ENCODE results near the gene PPP1R3A. TPM values are rescaled to one million over a fixed set of nuclear protein-coding genes. Genes with fewer than 3 reads are reported as not detected.

Gene PPP1R3A
- 0.07 TPM in 1 of 3 replicates, not detected in the others for total RNA-seq (2021)
- Bru-seq, nascent RNA = percentile 5 among the genes with signal in this experiment
- long read RNA-seq, experiment 1 = 0 reads
- long read RNA-seq, experiment 2 = 0 reads
- long read RNA-seq, experiment 3 = 0 reads

DNA sequence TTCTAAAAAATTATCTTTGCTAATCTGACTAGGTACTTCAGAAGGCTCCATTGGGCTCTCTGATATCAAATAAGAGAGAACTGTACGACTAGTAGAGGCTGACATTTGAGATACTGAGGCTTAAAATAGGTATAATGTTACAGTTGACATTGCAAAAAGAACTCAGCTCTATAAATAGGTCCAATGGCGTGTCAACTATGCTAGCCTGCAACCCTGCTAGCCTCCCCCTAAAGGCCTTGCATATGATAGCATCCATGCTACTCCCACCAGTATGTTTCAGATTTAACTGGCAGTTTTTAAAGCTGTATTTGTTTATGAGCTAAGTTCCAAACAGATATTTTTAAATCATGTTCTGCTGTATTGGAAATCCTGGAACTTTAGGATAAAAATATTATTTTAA, at the start of gene PPP1R3A:
Gene PPP1R3A, minus strand, starts transcription at position 64 of the 400 bp plus-strand sequence. Its CDS starts 13 bp downstream, at position 51.
- no peaks in the 10 kb centered on the region for H3K36me3 Mint-ChIP-seq
- no peak for DNase-seq (ENCODE audit: low spot score)
- no peaks in the 10 kb centered on the region for H3K9me3 Mint-ChIP-seq
- no peaks in the 10 kb centered on the region for H3K27me3 Mint-ChIP-seq (ENCODE audit: low read depth)
- no peak for TF ChIP-seq IRF2 (CRISPR knock-in tag; IDR thresholded peaks at IDR 0.05; ENCODE audit: borderline replicate concordance, low read depth)
- H3K4me1 Mint-ChIP-seq = peaks cover 13% of the 10 kb centered on the region
- no peak within 1 kb of the TSS for H3K27ac Mint-ChIP-seq
- ATAC-seq = peak; percentile 84
- ChIA-PET POLR2A (no interaction called here), CTCF (interaction anchor here (0.9 kb wide), 1 partner anchor 93 kb away, joined by 3 read pairs; no protein-coding TSS in a partner anchor)
- H3K4me3 Mint-ChIP-seq = no peak within 1 kb of the TSS

GRCh38 chr7:113963356-113963755, 44.5 kb upstream of the PPP1R3A start:
- ChIA-PET POLR2A (no interaction called here), CTCF (no interaction called here)
- DNase-seq (ENCODE audit: low spot score) (no peak), ATAC-seq (no peak)
- TF ChIP-seq OVOL2 (CRISPR knock-in tag; IDR thresholded peaks at IDR 0.05; ENCODE audit: borderline replicate concordance) (no peak), ATF1 (CRISPR knock-in tag; IDR thresholded peaks at IDR 0.05) (no peak)
- Mint-ChIP-seq H3K27ac (no peak overlapping the region), H3K27me3 (ENCODE audit: low read depth) (no peaks in the 10 kb centered on the region), H3K36me3 (peaks cover 10% of the 10 kb centered on the region), H3K4me1 (peaks cover 4% of the 10 kb centered on the region; the same call in 1 of the 2 replicates), H3K4me3 (no peak overlapping the region), H3K9me3 (peaks cover 27% of the 10 kb centered on the region)

DNA sequence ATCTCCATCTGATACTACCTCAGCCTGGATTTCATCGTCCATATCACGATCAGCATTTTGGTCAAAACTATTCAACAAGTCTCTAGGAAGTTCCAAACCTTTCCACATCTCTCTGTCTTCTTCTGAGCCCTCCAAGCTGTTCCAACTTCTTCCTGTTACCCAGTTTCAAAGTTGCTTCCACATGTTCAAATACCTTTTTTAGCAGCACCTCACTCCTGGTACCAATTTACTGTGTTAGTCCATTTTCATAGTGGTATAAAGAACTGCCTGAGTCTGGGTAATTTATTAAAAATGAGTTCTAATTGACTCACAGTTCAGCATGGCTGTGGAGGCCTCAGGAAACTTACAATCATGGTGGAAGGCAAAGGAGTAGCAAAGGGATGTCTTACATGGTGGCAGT, 41.1 kb upstream of the PPP1R3A start:
- POLR2A ChIA-PET = no interaction called here
- H3K4me3 Mint-ChIP-seq = no peak overlapping the region
- H3K4me1 Mint-ChIP-seq = peaks cover 4% of the 10 kb centered on the region; the same call in 1 of the 2 replicates
- TF ChIP-seq ZMAT4 (CRISPR knock-in tag; IDR thresholded peaks at IDR 0.05) (no peak), SMAD3 (CRISPR knock-in tag; IDR thresholded peaks at IDR 0.05; ENCODE audit: borderline replicate concordance) (no peak), NR3C1 (CRISPR knock-in tag; conservative IDR thresholded peaks at IDR 0.05; ENCODE audit: low read depth) (no peak), FOXK1 (CRISPR knock-in tag; IDR thresholded peaks at IDR 0.05) (no peak), NFE2L1 (CRISPR knock-in tag; IDR thresholded peaks at IDR 0.05) (no peak), JUN (CRISPR knock-in tag; IDR thresholded peaks at IDR 0.05) (no peak), GTF2I (CRISPR knock-in tag; conservative IDR thresholded peaks at IDR 0.05) (no peak), SMAD4 (CRISPR knock-in tag; IDR thresholded peaks at IDR 0.05) (no peak), ZNF263 (CRISPR knock-in tag; IDR thresholded peaks at IDR 0.05; ENCODE audit: low read depth) (no peak), ATF1 (CRISPR knock-in tag; IDR thresholded peaks at IDR 0.05) (no peak), ERG (CRISPR knock-in tag; IDR thresholded peaks at IDR 0.05) (no peak), IRF2 (CRISPR knock-in tag; IDR thresholded peaks at IDR 0.05; ENCODE audit: borderline replicate concordance, low read depth) (no peak), ZNF138 (CRISPR knock-in tag; conservative IDR thresholded peaks at IDR 0.05) (no peak), GABPB1 (CRISPR knock-in tag; IDR thresholded peaks at IDR 0.05) (no peak), ZNF219 (CRISPR knock-in tag; IDR thresholded peaks at IDR 0.05; ENCODE audit: borderline replicate concordance) (no peak)
- TF ChIP-seq, protein P1, sequence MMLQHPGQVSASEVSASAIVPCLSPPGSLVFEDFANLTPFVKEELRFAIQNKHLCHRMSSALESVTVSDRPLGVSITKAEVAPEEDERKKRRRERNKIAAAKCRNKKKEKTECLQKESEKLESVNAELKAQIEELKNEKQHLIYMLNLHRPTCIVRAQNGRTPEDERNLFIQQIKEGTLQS (CRISPR knock-in tag; conservative IDR thresholded peaks at IDR 0.05) = no peak
- TF ChIP-seq, protein P2, sequence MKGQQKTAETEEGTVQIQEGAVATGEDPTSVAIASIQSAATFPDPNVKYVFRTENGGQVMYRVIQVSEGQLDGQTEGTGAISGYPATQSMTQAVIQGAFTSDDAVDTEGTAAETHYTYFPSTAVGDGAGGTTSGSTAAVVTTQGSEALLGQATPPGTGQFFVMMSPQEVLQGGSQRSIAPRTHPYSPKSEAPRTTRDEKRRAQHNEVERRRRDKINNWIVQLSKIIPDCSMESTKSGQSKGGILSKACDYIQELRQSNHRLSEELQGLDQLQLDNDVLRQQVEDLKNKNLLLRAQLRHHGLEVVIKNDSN (CRISPR knock-in tag; IDR thresholded peaks at IDR 0.05) = no peak
- TF ChIP-seq, protein P3, sequence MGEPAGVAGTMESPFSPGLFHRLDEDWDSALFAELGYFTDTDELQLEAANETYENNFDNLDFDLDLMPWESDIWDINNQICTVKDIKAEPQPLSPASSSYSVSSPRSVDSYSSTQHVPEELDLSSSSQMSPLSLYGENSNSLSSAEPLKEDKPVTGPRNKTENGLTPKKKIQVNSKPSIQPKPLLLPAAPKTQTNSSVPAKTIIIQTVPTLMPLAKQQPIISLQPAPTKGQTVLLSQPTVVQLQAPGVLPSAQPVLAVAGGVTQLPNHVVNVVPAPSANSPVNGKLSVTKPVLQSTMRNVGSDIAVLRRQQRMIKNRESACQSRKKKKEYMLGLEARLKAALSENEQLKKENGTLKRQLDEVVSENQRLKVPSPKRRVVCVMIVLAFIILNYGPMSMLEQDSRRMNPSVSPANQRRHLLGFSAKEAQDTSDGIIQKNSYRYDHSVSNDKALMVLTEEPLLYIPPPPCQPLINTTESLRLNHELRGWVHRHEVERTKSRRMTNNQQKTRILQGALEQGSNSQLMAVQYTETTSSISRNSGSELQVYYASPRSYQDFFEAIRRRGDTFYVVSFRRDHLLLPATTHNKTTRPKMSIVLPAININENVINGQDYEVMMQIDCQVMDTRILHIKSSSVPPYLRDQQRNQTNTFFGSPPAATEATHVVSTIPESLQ (CRISPR knock-in tag; IDR thresholded peaks at IDR 0.05) = no peak
- TF ChIP-seq, protein P4, sequence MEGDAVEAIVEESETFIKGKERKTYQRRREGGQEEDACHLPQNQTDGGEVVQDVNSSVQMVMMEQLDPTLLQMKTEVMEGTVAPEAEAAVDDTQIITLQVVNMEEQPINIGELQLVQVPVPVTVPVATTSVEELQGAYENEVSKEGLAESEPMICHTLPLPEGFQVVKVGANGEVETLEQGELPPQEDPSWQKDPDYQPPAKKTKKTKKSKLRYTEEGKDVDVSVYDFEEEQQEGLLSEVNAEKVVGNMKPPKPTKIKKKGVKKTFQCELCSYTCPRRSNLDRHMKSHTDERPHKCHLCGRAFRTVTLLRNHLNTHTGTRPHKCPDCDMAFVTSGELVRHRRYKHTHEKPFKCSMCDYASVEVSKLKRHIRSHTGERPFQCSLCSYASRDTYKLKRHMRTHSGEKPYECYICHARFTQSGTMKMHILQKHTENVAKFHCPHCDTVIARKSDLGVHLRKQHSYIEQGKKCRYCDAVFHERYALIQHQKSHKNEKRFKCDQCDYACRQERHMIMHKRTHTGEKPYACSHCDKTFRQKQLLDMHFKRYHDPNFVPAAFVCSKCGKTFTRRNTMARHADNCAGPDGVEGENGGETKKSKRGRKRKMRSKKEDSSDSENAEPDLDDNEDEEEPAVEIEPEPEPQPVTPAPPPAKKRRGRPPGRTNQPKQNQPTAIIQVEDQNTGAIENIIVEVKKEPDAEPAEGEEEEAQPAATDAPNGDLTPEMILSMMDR (IDR thresholded peaks at IDR 0.05) = no peak
- TF ChIP-seq, protein P5, sequence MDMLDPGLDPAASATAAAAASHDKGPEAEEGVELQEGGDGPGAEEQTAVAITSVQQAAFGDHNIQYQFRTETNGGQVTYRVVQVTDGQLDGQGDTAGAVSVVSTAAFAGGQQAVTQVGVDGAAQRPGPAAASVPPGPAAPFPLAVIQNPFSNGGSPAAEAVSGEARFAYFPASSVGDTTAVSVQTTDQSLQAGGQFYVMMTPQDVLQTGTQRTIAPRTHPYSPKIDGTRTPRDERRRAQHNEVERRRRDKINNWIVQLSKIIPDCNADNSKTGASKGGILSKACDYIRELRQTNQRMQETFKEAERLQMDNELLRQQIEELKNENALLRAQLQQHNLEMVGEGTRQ (CRISPR knock-in tag; IDR thresholded peaks at IDR 0.05) = no peak
- H3K27me3 Mint-ChIP-seq (ENCODE audit: low read depth) = no peaks in the 10 kb centered on the region
- ATAC-seq (no peak), DNase-seq (ENCODE audit: low spot score) (no peak)
- peaks cover 51% of the 10 kb centered on the region for H3K9me3 Mint-ChIP-seq
- CTCF ChIA-PET = no interaction called here
- no peak overlapping the region for H3K27ac Mint-ChIP-seq
- H3K36me3 Mint-ChIP-seq = peaks cover 12% of the 10 kb centered on the region
